Fibroblast of peridontal ligament (primary cell): ENCODE measurements around the gene PIK3R5.
"Not testable (repeated sequence)": the region's sequence is repeated elsewhere in the genome, so short reads cannot be mapped to it uniquely, and the experiment has no call there.

ENCODE experiments used
- DNase-seq: peaks from one replicate; pipeline ENCODE4 v3.0.0-alpha.2; 2010; ENCODE audit errors: extremely low read depth

PIK3R5 gene

GRCh38 chr17:8985054-8985701 lies 19.7 kb upstream of the PIK3R5 start:
- no peak for DNase-seq

GRCh38 chr17:8984225-8984624 lies 18.7 kb upstream of the PIK3R5 start:
- not testable (repeated sequence) for DNase-seq

GRCh38 chr17:8981443-8981842 lies 15.9 kb upstream of the PIK3R5 start:
- DNase-seq, result no peak

GRCh38 chr17:8979715-8980114 lies 14.2 kb upstream of the PIK3R5 start:
- no peak for DNase-seq

- no peak for DNase-seq
Observed at GRCh38 chr17:8976638-8977037, 11.1 kb upstream of the PIK3R5 start.

- no peak for DNase-seq
Observed at GRCh38 chr17:8975091-8975725, 9.7 kb upstream of the PIK3R5 start.

GRCh38 chr17:8969901-8970300 lies 4.4 kb upstream of the PIK3R5 start:
- DNase-seq, result no peak

GRCh38 chr17:8968503-8968902 lies 3.0 kb upstream of the PIK3R5 start:
- no peak for DNase-seq

GRCh38 chr17:8967861-8968260 lies 2.4 kb upstream of the PIK3R5 start:
- no peak for DNase-seq

- DNase-seq, result no peak
Observed at GRCh38 chr17:8966926-8967325, 1.4 kb upstream of the PIK3R5 start.

- DNase-seq, result no peak
Observed at GRCh38 chr17:8964801-8965393, 610 bp downstream of the PIK3R5 start.

GRCh38 chr17:8963647-8964258 lies 1.8 kb downstream of the PIK3R5 start:
- DNase-seq, result no peak

- DNase-seq, result no peak
Observed at GRCh38 chr17:8963014-8963413, 2.5 kb downstream of the PIK3R5 start.

- DNase-seq, result no peak
Observed at GRCh38 chr17:8961829-8962228, 3.7 kb downstream of the PIK3R5 start.

- no peak for DNase-seq
Observed at GRCh38 chr17:8960325-8961140, 5.0 kb downstream of the PIK3R5 start.

GRCh38 chr17:8959312-8959918 lies 6.1 kb downstream of the PIK3R5 start:
- no peak for DNase-seq

- DNase-seq, result no peak
Observed at GRCh38 chr17:8957721-8958120, 7.8 kb downstream of the PIK3R5 start.

GRCh38 chr17:8956465-8956902 lies 9.0 kb downstream of the PIK3R5 start:
- DNase-seq, result no peak

- DNase-seq, result no peak
Observed at GRCh38 chr17:8955021-8955959, 10.2 kb downstream of the PIK3R5 start.

GRCh38 chr17:8954339-8954738 lies 11.2 kb downstream of the PIK3R5 start:
- no peak for DNase-seq
